Stimulated activated CD4-positive, alpha-beta T cell treated with anti-CD3 and anti-CD28 coated beads, Interleukin-4, amount 100 ng/mL, for 24 hours (primary cell): ENCODE data around the gene SPOUT1.
"Not testable (repeated sequence)": the region's sequence is repeated elsewhere in the genome, so short reads cannot be mapped to it uniquely, and the experiment has no call there.

Source experiments
- DNase-seq: peaks from one replicate; pipeline ENCODE4 v3.0.0-alpha.2; 2020

Gene SPOUT1

GRCh38 chr9:128829477-128830251, at the start of gene SPOUT1:
Gene SPOUT1, minus strand, starts transcription at chr9:128829794. Its CDS starts 14 bp downstream, at chr9:128829780.
- peak; percentile 95 for DNase-seq

- DNase-seq, result no peak
Measured at GRCh38 chr9:128877852-128878251, 48.3 kb upstream of the SPOUT1 start.

- not testable (repeated sequence) for DNase-seq
Measured at GRCh38 chr9:128870941-128871265, 41.3 kb upstream of the SPOUT1 start.

GRCh38 chr9:128870128-128870940, 40.7 kb upstream of the SPOUT1 start:
- DNase-seq, result no peak

- DNase-seq, result peak; percentile 87
Measured at GRCh38 chr9:128863647-128864046, 34.1 kb upstream of the SPOUT1 start.

- no peak for DNase-seq
Measured at GRCh38 chr9:128862401-128862851, 32.8 kb upstream of the SPOUT1 start.

GRCh38 chr9:128861501-128861900, 31.9 kb upstream of the SPOUT1 start:
- DNase-seq, result no peak

- DNase-seq, result no peak
Measured at GRCh38 chr9:128860937-128861336, 31.3 kb upstream of the SPOUT1 start.

- DNase-seq, result not testable (repeated sequence)
Measured at GRCh38 chr9:128858476-128858875, 28.9 kb upstream of the SPOUT1 start.

- not testable (repeated sequence) for DNase-seq
Measured at GRCh38 chr9:128854454-128854853, 24.9 kb upstream of the SPOUT1 start.

- DNase-seq, result not testable (repeated sequence)
Measured at GRCh38 chr9:128852646-128853045, 23.1 kb upstream of the SPOUT1 start.

- DNase-seq, result not testable (repeated sequence)
Measured at GRCh38 chr9:128851779-128852600, 22.4 kb upstream of the SPOUT1 start.

- not testable (repeated sequence) for DNase-seq
Measured at GRCh38 chr9:128851024-128851423, 21.4 kb upstream of the SPOUT1 start.

GRCh38 chr9:128847803-128848202, 18.2 kb upstream of the SPOUT1 start:
- no peak for DNase-seq

GRCh38 chr9:128846680-128847030, 17.1 kb upstream of the SPOUT1 start:
- DNase-seq, result no peak

GRCh38 chr9:128845186-128845931, 15.8 kb upstream of the SPOUT1 start:
- DNase-seq, result no peak

GRCh38 chr9:128843171-128843570, 13.6 kb upstream of the SPOUT1 start:
- DNase-seq, result not testable (repeated sequence)

GRCh38 chr9:128841694-128842492, 12.3 kb upstream of the SPOUT1 start:
- DNase-seq, result no peak

- DNase-seq, result no peak
Measured at GRCh38 chr9:128840524-128840923, 10.9 kb upstream of the SPOUT1 start.

- no peak for DNase-seq
Measured at GRCh38 chr9:128838338-128838737, 8.7 kb upstream of the SPOUT1 start.

- no peak for DNase-seq
Measured at GRCh38 chr9:128836509-128837145, 7.0 kb upstream of the SPOUT1 start.
